Astrocyte (in vitro differentiated cells and primary cell): Measurements from ENCODE around the gene OVCH1.

Experiments used
- CTCF ChIP-seq: IDR thresholded peaks from 2 replicates; pipeline ENCODE4 v1.5.1; 2011; ENCODE audit warnings: low read depth, mild to moderate bottlenecking, inconsistent platforms, low read length, moderate library complexity; ENCODE audit not compliant: insufficient read depth
- EZH2 ChIP-seq: IDR thresholded peaks from 2 replicates; pipeline ENCODE4 v1.6.1; 2012; ENCODE audit warnings: mild to moderate bottlenecking, low read length, inconsistent platforms; ENCODE audit not compliant: insufficient read depth

GRCh38 chr12:29396774-29397173 is 100.7 kb downstream of the OVCH1 start:
- TF ChIP-seq CTCF: no peak
- TF ChIP-seq EZH2: no peak
